Left ventricle myocardium superior (tissue), 1 donor: ENCODE results near the gene WWOX. TPM values are rescaled to one million over a fixed set of nuclear protein-coding genes. Genes with fewer than 3 reads are reported as not detected.
"Not testable (repeated sequence)": the region's sequence is repeated elsewhere in the genome, so short reads cannot be mapped to it uniquely, and the experiment has no call there.

Experiments
- ATAC-seq: fragments of 200-7000 bp; cut with Tn5 transposase; one replicate; pipeline ENCODE4 v1.9.1; 2020; ENCODE audit warnings: mild to moderate bottlenecking, moderate library complexity
- DNase-seq: peaks from one replicate; pipeline ENCODE4 v3.0.0-alpha.2; 2020
- intact Hi-C: fragments of 100-400 bp; cut with micrococcal nuclease; formaldehyde crosslinking; loops from one replicate; pipeline ENCODE4 v1.11.0; 2022
- total RNA-seq: library from RNA; stranded (reverse); fragmentation: NEBNext Ultra II Directional; extraction: Animal tissue kit (Norgen Biotek cat#: 25700); gene quantifications from one replicate; pipeline ENCODE4 v1.2.1, GENCODE V29; 2021
- donor health status: DM: no; HTN: yes; CAD: no; lungs with severe emphysema.

The WWOX gene
- total RNA-seq, 1 donor from 2014 or later = 12.8 TPM

DNA sequence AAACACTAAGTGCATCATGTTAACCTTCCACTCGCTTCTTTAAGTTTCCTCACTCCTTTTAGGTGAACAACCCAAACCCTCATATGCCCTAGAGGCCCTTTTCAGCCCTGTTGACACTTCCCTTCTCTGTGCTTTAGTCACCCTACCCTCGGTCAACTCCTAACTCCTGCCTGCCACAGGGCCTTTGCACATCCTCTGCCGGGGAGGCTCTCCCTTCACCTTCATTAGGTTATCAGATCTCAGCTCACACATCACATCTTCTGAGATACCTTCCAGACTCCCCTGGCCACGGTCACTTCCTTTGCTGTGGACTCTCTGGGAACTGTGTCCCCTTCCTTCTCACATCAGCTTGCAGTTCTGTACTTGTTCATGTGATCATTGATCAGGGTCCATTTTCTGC lies 926.7 kb downstream of the WWOX start:
- ATAC-seq (no peak), DNase-seq (no peak)
- intact Hi-C loops = no loop called here

DNA sequence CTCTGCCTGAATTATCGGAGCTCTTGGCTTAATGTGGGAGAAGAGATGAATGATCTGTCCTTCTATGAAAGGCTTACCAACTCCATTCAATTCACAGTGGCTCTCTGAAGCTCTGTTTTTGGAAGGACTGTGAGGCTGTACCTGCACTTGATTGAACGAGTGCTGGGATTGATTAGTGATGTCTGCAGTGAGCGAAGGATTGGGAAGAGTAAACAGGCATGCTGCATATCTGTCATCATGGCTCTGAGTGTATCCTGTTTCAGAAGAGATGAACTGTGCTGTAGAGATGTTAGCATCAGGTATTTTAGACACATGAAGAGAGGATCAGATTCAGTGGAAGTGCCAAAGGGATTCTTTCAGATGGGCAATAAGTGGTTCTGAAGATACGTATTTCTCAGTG lies 937.1 kb downstream of the WWOX start:
- no peak for DNase-seq
- intact Hi-C loops = no loop called here
- ATAC-seq = no peak

DNA sequence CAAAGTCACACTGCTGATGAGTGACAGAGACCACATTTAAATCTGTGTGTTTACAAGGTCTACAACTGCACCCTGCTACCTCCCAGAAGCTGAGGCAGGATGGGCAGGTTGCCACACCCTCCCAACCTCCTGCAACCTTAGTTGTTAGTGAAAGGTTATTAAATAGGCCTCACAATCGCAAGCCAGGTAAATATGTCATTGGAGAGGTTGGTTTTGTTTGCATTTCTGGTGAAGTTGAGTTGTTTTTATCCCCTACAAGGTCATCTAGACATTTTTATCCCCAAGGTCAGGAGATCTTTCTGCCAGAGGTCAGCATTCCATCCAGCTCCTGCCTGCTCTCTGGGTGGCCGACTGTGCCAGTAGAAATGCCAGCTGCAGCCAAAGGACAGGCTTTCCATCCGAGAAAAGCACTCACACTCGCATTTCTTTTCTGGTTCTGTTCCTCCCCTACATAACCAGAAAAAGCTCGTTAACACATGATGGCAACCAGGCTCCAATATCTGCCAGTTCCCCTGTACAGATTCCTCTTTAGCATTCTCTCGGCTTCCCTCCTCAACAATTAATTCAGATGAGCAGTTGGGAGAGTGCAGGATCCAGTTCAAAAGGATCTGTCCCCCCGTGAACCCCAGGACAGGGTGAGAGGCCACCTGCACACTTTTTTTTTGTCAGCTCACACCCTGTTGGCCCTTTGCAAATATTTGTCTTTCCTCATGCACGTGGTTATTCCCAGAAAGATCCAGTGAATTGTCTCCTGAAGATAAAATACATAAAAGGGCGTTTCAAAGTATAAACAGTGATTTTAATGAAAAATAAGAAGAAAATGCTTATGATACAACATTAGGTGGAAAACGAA lies 938.3 kb downstream of the WWOX start:
- ATAC-seq (peak; percentile 78), DNase-seq (peak; percentile 35)
- intact Hi-C loops = no loop called here

DNA sequence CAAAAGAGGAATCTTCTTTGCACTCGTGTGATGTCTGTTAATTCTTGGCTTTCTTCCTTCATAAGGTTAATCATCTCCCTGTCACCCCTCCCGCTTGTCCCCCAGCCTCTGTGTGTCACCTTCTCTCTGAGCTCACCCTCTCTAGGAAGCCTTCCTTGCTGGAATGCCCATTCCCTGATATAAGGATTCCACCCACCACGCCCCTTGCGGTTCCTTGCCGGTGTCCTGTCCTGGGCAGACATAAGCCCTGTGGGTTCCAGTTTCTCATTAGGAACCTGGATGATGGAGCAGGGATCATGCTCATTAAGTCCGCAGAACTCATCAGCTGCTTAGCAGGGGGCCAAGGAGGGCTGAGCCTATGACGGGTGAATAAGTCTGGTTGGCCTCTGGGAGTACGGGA lies 941.8 kb downstream of the WWOX start:
- no peak for DNase-seq
- ATAC-seq = no peak
- intact Hi-C loops = no loop called here

DNA sequence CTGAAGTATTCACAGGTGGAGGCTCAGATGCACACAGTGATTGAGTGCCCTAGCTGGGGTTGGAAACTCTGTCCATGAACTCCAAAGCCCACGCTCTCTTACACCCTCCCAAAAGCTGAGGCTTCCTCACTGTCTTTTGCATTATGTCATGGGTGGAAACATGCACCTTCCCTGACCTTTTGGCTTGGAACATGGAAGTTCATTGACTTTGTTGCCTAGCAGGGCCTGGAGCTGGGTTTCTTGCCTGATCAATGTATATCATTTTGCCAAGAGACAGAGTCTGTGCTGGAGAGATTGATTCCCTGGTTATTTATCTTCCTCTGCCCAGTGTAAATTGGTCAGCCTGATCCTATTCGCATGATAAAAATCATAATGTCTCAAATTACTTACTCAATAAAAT lies 942.7 kb downstream of the WWOX start:
- intact Hi-C loops = no loop called here
- DNase-seq = no peak
- ATAC-seq = no peak

DNA sequence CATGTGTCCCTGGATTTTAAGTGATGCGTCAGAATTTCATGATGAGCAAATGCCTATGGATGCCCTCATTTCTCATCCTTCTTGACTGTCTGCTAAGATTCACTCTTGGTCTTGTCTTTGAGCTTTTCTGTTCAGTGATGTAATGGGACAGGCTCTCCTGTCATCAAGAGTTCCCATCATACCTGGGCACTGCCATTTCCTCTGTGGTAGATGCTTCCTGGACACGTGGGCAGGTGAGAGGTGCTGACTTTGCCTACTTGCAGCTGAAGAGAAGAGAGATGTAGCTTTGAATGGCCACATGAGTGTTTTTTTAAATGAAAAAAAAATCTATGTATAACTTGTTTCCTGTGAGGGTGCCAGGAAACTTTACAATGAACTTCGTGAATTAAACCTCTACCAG lies 943.4 kb downstream of the WWOX start:
- intact Hi-C loops = no loop called here
- no peak for DNase-seq
- ATAC-seq = no peak

DNA sequence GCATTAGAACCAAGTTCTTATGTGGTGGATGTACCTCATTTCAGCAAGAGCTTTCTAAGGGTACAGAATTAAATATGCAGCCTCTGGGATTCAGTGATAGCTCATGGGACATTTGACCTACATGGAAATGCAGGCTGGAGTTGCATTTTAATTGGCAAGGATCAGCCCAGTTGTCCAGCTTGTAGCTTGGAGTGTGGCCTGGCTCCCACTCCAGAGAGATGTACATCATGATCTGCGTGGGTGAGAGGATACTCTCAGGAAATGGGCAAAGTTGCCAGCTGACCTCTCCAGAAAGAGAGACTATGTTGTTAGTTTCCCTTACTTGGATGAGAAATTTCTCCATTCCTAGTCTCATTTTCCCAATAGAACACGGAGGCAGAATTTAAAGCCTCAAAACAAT lies 945.7 kb downstream of the WWOX start:
- intact Hi-C loops = no loop called here
- ATAC-seq (no peak), DNase-seq (no peak)

DNA sequence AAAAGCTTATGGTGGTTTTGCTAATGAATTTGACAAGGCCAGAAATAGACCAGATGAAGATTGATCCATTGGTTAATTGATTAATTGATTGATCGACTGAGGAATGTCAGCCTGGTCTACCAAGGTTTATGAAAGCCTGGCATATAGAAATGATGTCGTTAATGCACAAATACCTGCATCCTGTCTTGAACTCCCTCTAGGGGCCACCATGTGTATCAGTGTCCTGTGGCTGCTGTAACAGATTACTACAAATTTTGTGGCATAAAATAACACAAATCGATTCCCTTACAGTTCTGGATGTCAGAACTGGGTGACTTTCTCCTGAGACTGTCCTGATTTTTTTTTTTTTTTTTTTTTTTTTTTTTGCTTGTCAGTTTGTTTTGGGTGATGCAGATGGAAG lies 947.9 kb downstream of the WWOX start:
- intact Hi-C loops = no loop called here
- DNase-seq (no peak), ATAC-seq (no peak)

DNA sequence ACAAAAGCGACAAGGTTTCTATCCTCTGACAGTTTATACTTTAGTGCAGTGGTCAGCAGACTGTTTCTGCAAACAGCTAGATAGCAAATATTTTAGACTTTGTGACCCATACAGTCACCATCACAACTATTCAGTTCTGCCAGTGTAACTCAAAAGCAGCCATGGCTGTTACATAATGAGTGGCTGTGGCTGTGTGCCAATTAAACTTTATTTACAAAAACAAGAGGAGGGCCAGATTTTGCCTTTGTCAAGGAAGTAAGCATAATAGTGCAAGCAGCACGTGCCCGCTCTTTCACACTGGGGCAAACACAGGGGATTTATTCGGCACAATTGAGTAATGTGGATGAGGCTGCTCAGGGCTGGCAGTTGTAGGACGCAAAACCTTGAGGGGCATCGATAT lies 949.6 kb downstream of the WWOX start:
- intact Hi-C loops = no loop called here
- ATAC-seq (no peak), DNase-seq (no peak)

DNA sequence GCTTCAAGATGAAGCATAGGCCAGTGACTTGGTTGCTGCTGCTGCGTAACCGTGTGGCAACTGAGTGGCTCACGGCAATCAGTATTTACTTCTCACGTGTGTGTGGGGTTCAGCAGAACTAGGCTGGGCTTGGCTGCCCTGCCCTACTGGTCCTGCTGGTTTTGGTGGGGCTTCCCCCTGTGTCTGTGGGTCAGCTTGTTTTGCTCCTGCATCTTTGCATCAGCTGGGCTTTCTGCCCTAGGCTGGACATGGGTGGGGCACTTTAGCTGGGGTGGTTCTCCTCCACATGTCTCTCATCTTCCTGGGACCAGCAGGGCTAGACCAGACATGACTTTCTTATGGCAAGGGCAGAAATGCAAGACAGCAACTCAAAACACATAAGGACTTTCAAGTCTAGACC lies 950.6 kb downstream of the WWOX start:
- DNase-seq (no peak), ATAC-seq (no peak)
- intact Hi-C loops = no loop called here

DNA sequence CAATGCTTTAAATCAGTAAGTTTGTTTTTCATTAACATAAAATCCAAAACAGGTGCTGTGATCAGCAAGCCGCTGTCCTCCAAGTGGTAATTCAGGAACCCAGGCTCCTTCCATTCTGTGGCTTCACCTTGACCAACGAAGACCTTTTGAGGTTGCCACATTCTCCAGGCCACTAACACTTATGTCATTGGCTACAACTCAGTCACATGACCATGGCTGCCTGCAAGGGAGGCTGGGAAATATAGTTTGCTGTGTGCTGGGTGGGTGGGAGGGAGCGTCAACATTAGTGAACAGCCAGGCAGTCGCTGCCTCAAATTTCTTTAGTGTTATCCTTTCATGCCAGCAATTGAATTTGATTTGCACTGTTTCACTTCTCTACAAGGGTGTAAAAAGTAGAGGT lies 951.9 kb downstream of the WWOX start:
- intact Hi-C loops = no loop called here
- ATAC-seq = no peak
- no peak for DNase-seq

DNA sequence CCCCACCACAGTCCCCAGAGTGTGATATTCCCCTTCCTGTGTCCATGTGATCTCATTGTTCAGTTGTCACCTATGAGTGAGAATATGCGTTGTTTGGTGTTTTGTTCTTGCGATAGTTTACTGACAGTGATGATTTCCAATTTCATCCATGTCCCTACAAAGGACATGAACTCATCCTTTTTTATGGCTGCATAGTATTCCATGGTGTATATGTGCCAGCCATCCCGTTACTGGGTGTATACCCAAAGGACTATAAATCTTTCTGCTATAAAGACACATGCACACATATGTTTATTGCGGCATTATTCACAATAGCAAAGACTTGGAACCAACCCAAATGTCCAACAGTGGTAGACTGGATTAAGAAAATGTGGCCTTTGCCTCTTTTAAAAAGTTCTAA lies 952.7 kb downstream of the WWOX start:
- ATAC-seq, DNase-seq, intact Hi-C loops: not testable (repeated sequence)

DNA sequence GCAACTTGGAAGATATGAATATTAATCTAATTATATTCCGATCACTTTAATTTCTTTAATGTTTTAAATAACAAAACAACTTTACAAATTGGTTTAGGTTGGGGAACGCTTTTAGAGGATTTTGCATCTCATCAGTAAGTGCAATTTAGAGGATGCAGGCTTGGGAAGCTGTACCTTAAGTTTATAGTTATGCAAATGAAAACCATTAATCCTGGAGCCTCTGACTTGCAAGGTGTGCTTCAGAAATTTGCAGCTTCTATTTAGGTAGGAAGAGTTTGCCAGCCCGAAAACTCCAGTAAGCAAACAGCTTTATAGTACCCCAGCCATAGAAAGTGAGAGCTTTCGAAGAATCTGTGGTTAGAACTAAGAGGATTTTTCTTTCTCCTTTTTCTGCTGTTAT lies 954.1 kb downstream of the WWOX start:
- intact Hi-C loops = no loop called here
- ATAC-seq = no peak

DNA sequence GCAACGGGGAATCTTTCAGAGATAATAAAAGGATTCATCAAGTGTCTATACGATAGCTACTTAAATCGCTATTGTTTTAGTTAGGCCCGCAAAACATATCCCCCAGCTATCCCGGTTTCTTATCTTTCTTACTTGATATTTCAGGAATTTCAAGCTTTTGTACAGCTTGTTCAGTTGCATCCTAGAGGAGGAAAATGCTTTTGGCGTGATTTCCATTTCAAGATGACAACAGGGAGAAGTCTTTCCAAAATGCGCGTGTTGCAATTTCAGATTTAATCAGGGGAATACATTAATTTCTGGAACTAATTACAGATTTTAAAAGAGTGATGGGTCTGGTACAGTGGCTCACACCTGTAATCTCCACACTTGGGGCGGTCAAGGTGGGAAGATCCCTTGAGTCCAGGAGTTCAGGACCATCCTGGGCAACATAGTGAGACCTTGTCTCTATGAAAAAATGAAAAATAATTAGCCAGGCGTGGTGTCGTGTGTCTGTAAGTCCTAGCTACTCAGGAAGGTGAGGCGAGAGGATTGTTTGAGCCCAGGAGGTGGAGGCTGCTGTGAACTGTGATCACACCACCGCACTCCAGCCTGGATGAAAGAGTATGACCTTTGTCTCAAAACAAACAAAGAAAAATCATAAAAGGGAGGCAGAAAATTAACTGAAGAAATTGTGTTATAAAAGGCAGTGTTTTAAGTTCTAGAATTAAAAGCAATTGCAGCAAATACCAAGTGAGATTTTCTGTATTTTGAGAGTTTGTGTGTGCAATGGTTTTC lies 954.9 kb downstream of the WWOX start:
- intact Hi-C loops = no loop called here
- no peak for ATAC-seq
- DNase-seq = no peak

More for the DNA sequence above, 954.1 kb downstream of the WWOX start:
- DNase-seq = no peak

DNA sequence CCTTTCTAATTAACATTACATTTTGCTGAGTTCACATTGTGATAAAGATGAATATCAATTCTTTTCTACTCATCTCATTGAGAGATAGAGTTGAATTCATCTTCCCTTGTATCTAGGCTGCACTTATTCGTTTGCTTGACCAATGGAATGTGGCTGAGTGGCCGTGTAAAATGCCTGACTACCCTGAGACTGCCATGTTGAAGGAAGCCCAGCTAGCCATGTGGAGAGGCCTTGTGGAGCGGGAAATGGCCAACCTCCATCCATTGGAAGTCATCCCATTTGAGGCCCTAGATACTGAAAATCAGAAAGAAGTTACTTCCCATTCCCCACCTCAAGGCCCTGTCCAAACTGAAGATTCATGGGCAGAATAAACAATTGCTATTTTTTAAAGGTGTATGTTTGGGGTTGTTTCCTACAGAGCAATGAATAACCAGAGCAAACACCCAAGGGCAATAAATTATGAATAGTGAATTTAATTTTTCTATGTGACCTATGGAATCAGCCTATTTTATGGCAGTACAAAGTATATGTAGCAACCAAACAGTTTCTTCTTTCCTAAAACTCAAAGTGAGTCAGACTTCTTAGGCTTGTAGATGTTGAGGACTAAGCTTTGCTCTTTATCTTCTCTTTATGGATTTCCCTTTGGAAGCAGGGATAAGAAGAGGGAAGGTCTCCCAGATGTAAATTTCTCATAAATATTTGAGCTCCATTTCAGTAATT lies 956.0 kb downstream of the WWOX start:
- ATAC-seq = no peak
- no peak for DNase-seq
- intact Hi-C loops = no loop called here

DNA sequence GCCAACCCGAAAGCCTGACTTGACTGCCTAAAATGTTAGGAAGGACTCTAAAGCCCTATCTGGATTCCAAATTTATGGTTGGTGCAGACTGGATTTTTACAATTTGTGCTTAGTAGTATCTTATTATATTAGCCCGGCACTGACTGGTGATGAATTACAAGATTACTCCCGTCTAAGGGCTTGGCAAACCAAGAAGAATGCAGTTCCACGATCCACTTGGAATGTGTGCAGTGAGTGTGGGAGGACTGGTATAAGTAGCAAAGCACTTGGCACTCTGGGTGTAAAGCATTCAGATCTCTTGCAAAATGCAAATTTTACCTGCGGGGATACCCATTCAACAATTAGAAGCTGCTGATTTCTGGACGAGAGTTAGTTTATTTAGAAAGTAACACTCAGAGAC lies 961.7 kb downstream of the WWOX start:
- DNase-seq (no peak), ATAC-seq (no peak)
- intact Hi-C loops = no loop called here

DNA sequence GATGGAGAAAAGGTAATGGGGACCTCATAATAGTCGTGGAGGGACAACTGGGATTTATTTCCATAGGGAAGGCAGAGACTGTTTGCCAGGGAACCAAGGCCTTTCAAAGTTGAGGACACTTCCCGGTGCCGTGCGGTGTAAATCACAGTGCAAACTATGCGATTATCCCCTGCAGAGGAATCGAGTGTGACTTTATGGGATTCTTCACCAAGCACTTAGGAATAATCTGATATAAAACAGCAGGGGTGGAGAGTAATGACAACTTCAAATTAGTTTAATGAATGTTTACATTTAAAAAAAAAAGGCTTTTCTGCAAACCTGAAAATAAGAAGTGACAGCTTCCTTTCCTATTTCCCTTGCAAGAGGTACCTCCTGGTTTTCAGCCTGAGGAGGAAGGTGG lies 962.9 kb downstream of the WWOX start:
- ATAC-seq (no peak), DNase-seq (no peak)

DNA sequence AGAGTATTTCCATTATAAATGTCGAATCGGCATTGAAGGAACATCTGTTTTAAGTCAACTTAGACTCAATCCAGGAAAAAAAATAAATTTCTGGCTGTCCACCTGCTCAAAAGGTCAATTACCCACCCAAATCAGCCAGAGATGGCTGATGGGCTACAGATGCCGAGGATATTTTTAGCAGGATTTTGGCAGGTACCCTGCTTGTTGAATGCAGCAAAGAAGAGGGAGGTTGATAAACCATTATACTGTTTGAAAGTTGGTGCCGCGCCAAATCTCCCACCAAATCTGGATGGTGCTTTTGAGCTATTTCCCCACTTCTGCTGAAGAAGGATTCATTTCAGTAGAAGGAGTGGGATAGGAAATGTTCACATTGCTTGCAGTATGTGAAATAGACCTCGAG lies 963.4 kb downstream of the WWOX start:
- no peak for DNase-seq
- no peak for ATAC-seq
- intact Hi-C loops = no loop called here

More for the DNA sequence above, 962.9 kb downstream of the WWOX start:
- intact Hi-C loops = no loop called here

DNA sequence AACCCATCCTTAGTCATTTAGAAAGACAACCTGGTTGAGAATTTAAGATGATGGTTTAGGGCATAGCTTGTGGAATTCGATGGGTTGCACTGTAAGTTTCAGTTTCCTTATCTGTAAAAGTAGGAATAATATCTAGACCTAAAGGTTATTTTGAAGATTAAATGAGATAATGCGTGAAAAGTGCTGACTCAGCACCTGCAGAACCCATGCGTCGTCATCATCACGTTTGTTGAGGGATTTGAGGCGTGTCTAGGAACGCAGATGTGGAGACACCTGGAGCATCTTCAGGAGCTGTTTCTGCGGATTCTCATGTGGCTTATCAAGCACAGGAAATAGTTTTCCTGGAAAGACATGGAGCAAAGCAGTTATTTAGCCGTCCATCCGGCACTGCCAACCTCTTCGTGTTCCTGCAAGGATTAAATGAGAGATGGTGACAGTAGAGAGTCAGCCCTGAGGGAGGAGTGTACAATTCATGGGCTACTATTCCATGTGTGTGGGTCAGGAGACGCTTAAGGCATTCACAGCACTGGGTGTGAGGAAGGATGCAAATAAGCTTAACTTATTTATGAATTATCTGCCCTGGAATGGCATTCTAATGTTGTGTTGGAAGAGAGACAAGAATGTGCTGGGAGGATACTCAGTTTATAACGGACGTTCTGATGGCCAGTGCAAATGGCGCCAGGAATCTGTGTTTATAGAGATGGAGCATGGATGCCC lies 965.0 kb downstream of the WWOX start:
- ATAC-seq (no peak), DNase-seq (no peak)
- intact Hi-C loops = no loop called here

DNA sequence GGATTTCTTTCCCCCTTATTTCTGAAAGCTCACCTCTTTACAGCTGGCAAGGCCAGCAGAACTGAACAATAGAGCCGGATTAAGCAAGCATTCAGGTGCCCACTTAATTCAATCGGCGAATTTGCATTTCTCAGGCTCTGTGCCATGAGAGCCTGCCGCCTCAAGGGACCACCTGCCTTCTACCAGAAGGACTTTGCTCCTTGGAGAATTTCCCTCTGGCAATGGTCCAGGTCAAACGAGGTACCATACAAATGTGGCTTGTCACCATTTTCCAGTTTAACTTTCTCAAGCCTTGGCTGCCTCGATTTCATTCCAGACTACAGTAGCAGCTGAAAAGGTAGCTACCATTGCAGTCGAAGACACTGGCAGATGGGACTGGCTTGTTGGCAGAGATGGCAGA lies 967.1 kb downstream of the WWOX start:
- DNase-seq = no peak
- ATAC-seq = no peak
- intact Hi-C loops = no loop called here
